Osteoblast (primary cell): ENCODE data around the gene CDC123. TPM values are rescaled to one million over a fixed set of nuclear protein-coding genes. Genes with fewer than 3 reads are reported as not detected.
"Not testable (repeated sequence)": the region's sequence is repeated elsewhere in the genome, so short reads cannot be mapped to it uniquely, and the experiment has no call there.

Source experiments
- DNase-seq: peaks from one replicate; pipeline ENCODE4 v3.0.0; 2011; ENCODE audit warnings: low spot score, mixed read lengths; ENCODE audit not compliant: insufficient read length; ENCODE audit errors: missing footprints
- H2AFZ ChIP-seq: 2 replicates; pipeline ENCODE4 v1.6.0; 2011; ENCODE audit warnings: mild to moderate bottlenecking, low read length
- H3K27ac ChIP-seq: 2 replicates; pipeline ENCODE4 v1.5.1; 2011; ENCODE audit warnings: mild to moderate bottlenecking, low read depth, low read length, moderate library complexity
- H3K27me3 ChIP-seq: 2 replicates; pipeline ENCODE4 v1.6.0; 2012; ENCODE audit warnings: mild to moderate bottlenecking, control low read depth, inconsistent platforms, low read length, moderate library complexity; ENCODE audit not compliant: insufficient read depth
- H3K36me3 ChIP-seq: 2 replicates; pipeline ENCODE4 v1.5.1; 2011; ENCODE audit warnings: mild to moderate bottlenecking, low read length, control low read depth, moderate library complexity; ENCODE audit not compliant: insufficient read depth
- H3K4me1 ChIP-seq: 2 replicates; pipeline ENCODE4 v1.5.1; 2011; ENCODE audit warnings: mild to moderate bottlenecking, low read length, control low read depth, moderate library complexity; ENCODE audit not compliant: insufficient read depth
- H3K4me2 ChIP-seq: 2 replicates; pipeline ENCODE4 v1.6.0; 2011; ENCODE audit warnings: mild to moderate bottlenecking, low read length; ENCODE audit not compliant: insufficient read depth
- H3K4me3 ChIP-seq: fragments of 200-600 bp; sonication (generic); 3 replicates; pipeline ENCODE4 v1.5.1; 2012; ENCODE audit warnings: mild to moderate bottlenecking, low read length, inconsistent platforms; ENCODE audit not compliant: insufficient read depth
- H3K79me2 ChIP-seq: 2 replicates; pipeline ENCODE4 v1.6.0; 2012; ENCODE audit warnings: mild to moderate bottlenecking, low read length, control low read depth, inconsistent platforms; ENCODE audit not compliant: insufficient read depth
- H3K9me3 ChIP-seq: 2 replicates; pipeline ENCODE4 v1.5.1; 2011; ENCODE audit warnings: low read depth, low read length, control low read depth
- H4K20me1 ChIP-seq: 2 replicates; pipeline ENCODE4 v1.6.0; 2012; ENCODE audit warnings: mild to moderate bottlenecking, low read length, control low read depth; ENCODE audit not compliant: insufficient read depth
- CTCF ChIP-seq: IDR thresholded peaks from 2 replicates; pipeline ENCODE4 v1.5.1; 2011; ENCODE audit warnings: mild to moderate bottlenecking, low read depth, low read length, moderate library complexity; ENCODE audit errors: extremely low read depth
- total RNA-seq: library from RNA; depleted of rRNA; stranded (reverse); fragments of >200 nt; gene quantifications from 2 replicates; pipeline ENCODE4 v1.2.3, GENCODE V29; 2012

CDC123 gene
- total RNA-seq, 1 donor, result 86.9 TPM

- Histone ChIP-seq H3K4me3 (peak overlapping the region; percentile 49), H3K27ac (peak overlapping the region; percentile 60), H3K9me3 (no peaks in the 10 kb centered on the region), H3K36me3 (peaks cover 49% of the 10 kb centered on the region), H3K4me2 (peak overlapping the region; percentile 81), H2AFZ (peak overlapping the region; percentile 75), H3K4me1 (peaks cover 6% of the 10 kb centered on the region), H4K20me1 (no peaks in the 10 kb centered on the region), H3K79me2 (peaks cover 9% of the 10 kb centered on the region), H3K27me3 (no peaks in the 10 kb centered on the region)
- peak; percentile 83 for TF ChIP-seq CTCF
- no peak for DNase-seq
Measured at GRCh38 chr10:12214763-12215218, 18.8 kb downstream of the CDC123 start.

GRCh38 chr10:12218991-12219390 lies 23.0 kb downstream of the CDC123 start:
- Histone ChIP-seq H3K9me3 (no peaks in the 10 kb centered on the region), H3K36me3 (peaks cover 34% of the 10 kb centered on the region), H3K4me1 (peaks cover 20% of the 10 kb centered on the region), H3K27me3 (no peaks in the 10 kb centered on the region), H2AFZ (no peak overlapping the region), H4K20me1 (no peaks in the 10 kb centered on the region), H3K27ac (no peak overlapping the region), H3K79me2 (peaks cover 24% of the 10 kb centered on the region), H3K4me2 (no peak overlapping the region), H3K4me3 (no peak overlapping the region)
- DNase-seq, result no peak
- TF ChIP-seq CTCF, result no peak

- Histone ChIP-seq H4K20me1 (no peaks in the 10 kb centered on the region), H3K9me3 (no peaks in the 10 kb centered on the region), H3K36me3 (peaks cover 39% of the 10 kb centered on the region), H3K4me3 (no peak overlapping the region), H3K27ac (peak overlapping the region; percentile 69), H3K4me1 (peaks cover 14% of the 10 kb centered on the region), H3K79me2 (peaks cover 24% of the 10 kb centered on the region), H2AFZ (no peak overlapping the region), H3K27me3 (no peaks in the 10 kb centered on the region), H3K4me2 (peak overlapping the region; percentile 7)
- DNase-seq, result peak; percentile 37
- no peak for TF ChIP-seq CTCF
Measured at GRCh38 chr10:12221323-12222298, 25.6 kb downstream of the CDC123 start.

- no peak for TF ChIP-seq CTCF
- DNase-seq, result peak; percentile 23
- peaks cover 28% of the 10 kb centered on the region for H3K79me2 ChIP-seq
- H4K20me1 ChIP-seq, result no peaks in the 10 kb centered on the region
- H3K9me3 ChIP-seq, result no peaks in the 10 kb centered on the region
- peaks cover 26% of the 10 kb centered on the region for H3K36me3 ChIP-seq
- no peak overlapping the region for H3K27ac ChIP-seq
- no peak overlapping the region for H3K4me2 ChIP-seq
- peaks cover 10% of the 10 kb centered on the region for H3K4me1 ChIP-seq
- H2AFZ ChIP-seq, result no peak overlapping the region
- H3K4me3 ChIP-seq, result no peak overlapping the region
- H3K27me3 ChIP-seq, result no peaks in the 10 kb centered on the region
Measured at GRCh38 chr10:12225444-12225843, 29.5 kb downstream of the CDC123 start.

GRCh38 chr10:12226438-12226837 lies 30.4 kb downstream of the CDC123 start:
- not testable (repeated sequence) for H2AFZ ChIP-seq, H3K4me3 ChIP-seq, DNase-seq, H3K27ac ChIP-seq, H4K20me1 ChIP-seq, H3K27me3 ChIP-seq, H3K4me2 ChIP-seq, H3K9me3 ChIP-seq
- Histone ChIP-seq H3K79me2 (peaks cover 24% of the 10 kb centered on the region), H3K4me1 (peaks cover 10% of the 10 kb centered on the region), H3K36me3 (peaks cover 25% of the 10 kb centered on the region)
